Measurements from ENCODE around the gene DOLPP1.
"Not testable (repeated sequence)": the region's sequence is repeated elsewhere in the genome, so short reads cannot be mapped to it uniquely, and the experiment has no call there.

DOLPP1 gene

GRCh38 chr9:129080601-129081387, at the start of gene DOLPP1:
DOLPP1 (plus strand) TSS chr9:129081111; CDS start chr9:129081132, 21 bp downstream.
- DNase-seq (ENCODE audit: low read depth in 2 of 2) = peak; percentile 94 to 98

- no peak for DNase-seq (ENCODE audit: low read depth in 2 of 2)
Measured at GRCh38 chr9:129031514-129031913, 49.4 kb upstream of the DOLPP1 start.

GRCh38 chr9:129032541-129033159, 48.3 kb upstream of the DOLPP1 start:
- DNase-seq (ENCODE audit: low read depth in 2 of 2) = no peak

- no peak for DNase-seq (ENCODE audit: low read depth in 2 of 2)
Measured at GRCh38 chr9:129033216-129033615, 47.7 kb upstream of the DOLPP1 start.

GRCh38 chr9:129035838-129036237, 45.1 kb upstream of the DOLPP1 start:
- not testable (repeated sequence) for DNase-seq (ENCODE audit: low read depth in 2 of 2)

GRCh38 chr9:129036241-129036922, 44.5 kb upstream of the DOLPP1 start, which contains the start of gene MIGA2:
MIGA2 (plus strand) TSS chr9:129036626; CDS start chr9:129040595, 3,969 bp downstream.
- DNase-seq (ENCODE audit: low read depth in 2 of 2) = peak; percentile 88 to 92

GRCh38 chr9:129036923-129037766, 43.8 kb upstream of the DOLPP1 start:
- no peak for DNase-seq (ENCODE audit: low read depth in 2 of 2)

- no peak for DNase-seq (ENCODE audit: low read depth in 2 of 2)
Measured at GRCh38 chr9:129037767-129038098, 43.2 kb upstream of the DOLPP1 start.

GRCh38 chr9:129038109-129038852, 42.6 kb upstream of the DOLPP1 start:
- no peak for DNase-seq (ENCODE audit: low read depth in 2 of 2)

GRCh38 chr9:129040113-129040643, 40.7 kb upstream of the DOLPP1 start:
- no peak for DNase-seq (ENCODE audit: low read depth in 2 of 2)

GRCh38 chr9:129042016-129042415, 38.9 kb upstream of the DOLPP1 start:
- DNase-seq (ENCODE audit: low read depth in 2 of 2) = no peak

- DNase-seq (ENCODE audit: low read depth in 2 of 2) = no peak
Measured at GRCh38 chr9:129052592-129052991, 28.3 kb upstream of the DOLPP1 start.

- no peak for DNase-seq (ENCODE audit: low read depth in 2 of 2)
Measured at GRCh38 chr9:129053020-129053419, 27.9 kb upstream of the DOLPP1 start.

- DNase-seq (ENCODE audit: low read depth in 2 of 2) = no peak
Measured at GRCh38 chr9:129054163-129054851, 26.6 kb upstream of the DOLPP1 start.

- DNase-seq (ENCODE audit: low read depth in 2 of 2) = no peak
Measured at GRCh38 chr9:129058965-129059795, 21.7 kb upstream of the DOLPP1 start.

- DNase-seq (ENCODE audit: low read depth in 2 of 2) = no peak
Measured at GRCh38 chr9:129059796-129060785, 20.8 kb upstream of the DOLPP1 start.

GRCh38 chr9:129060991-129061390, 19.9 kb upstream of the DOLPP1 start:
- DNase-seq (ENCODE audit: low read depth in 2 of 2) = no peak

GRCh38 chr9:129063061-129063460, 17.9 kb upstream of the DOLPP1 start:
- no peak for DNase-seq (ENCODE audit: low read depth in 2 of 2)

Measured in activated CD8-positive, alpha-beta memory T cell treated with anti-CD3 and anti-CD28 coated beads for 4 hours (primary cell).